GM21360 (cell line): ENCODE measurements around the gene ICAM2.
"Not testable (repeated sequence)": the region's sequence is repeated elsewhere in the genome, so short reads cannot be mapped to it uniquely, and the experiment has no call there.

Source experiments
- ATAC-seq: cut with Tn5 transposase; IDR thresholded peaks from one replicate; pipeline ENCODE4 v1.9.1; 2021; ENCODE audit warnings: mild to moderate bottlenecking, moderate library complexity; ENCODE audit not compliant: unreplicated experiment

The ICAM2 gene

GRCh38 chr17:64015447-64015846 lies 5.0 kb downstream of the ICAM2 start:
- ATAC-seq, result no peak

- ATAC-seq, result no peak
These were observed 10.6 kb downstream of the ICAM2 start for GRCh38 chr17:64009571-64010402.

- no peak for ATAC-seq
These were observed 11.6 kb downstream of the ICAM2 start for GRCh38 chr17:64008830-64009229.

- no peak for ATAC-seq
These were observed 12.1 kb downstream of the ICAM2 start for GRCh38 chr17:64008346-64008745.

GRCh38 chr17:64007838-64008282 lies 12.6 kb downstream of the ICAM2 start:
- no peak for ATAC-seq

GRCh38 chr17:64007089-64007837 lies 13.2 kb downstream of the ICAM2 start:
- ATAC-seq, result not testable (repeated sequence)

- no peak for ATAC-seq
These were observed 13.9 kb downstream of the ICAM2 start for GRCh38 chr17:64006361-64007088.

- ATAC-seq, result no peak
These were observed 14.7 kb downstream of the ICAM2 start for GRCh38 chr17:64005734-64006167.

GRCh38 chr17:64004903-64005733 lies 15.3 kb downstream of the ICAM2 start:
- no peak for ATAC-seq

- no peak for ATAC-seq
These were observed 16.1 kb downstream of the ICAM2 start for GRCh38 chr17:64004218-64004770.

- ATAC-seq, result no peak
These were observed 16.8 kb downstream of the ICAM2 start for GRCh38 chr17:64003526-64004121.

- no peak for ATAC-seq
These were observed 17.5 kb downstream of the ICAM2 start for GRCh38 chr17:64002658-64003525.

GRCh38 chr17:64001763-64002529 lies 18.5 kb downstream of the ICAM2 start:
- no peak for ATAC-seq

- ATAC-seq, result no peak
These were observed 19.3 kb downstream of the ICAM2 start for GRCh38 chr17:64001091-64001579.

GRCh38 chr17:63999680-64000531 lies 20.5 kb downstream of the ICAM2 start:
- no peak for ATAC-seq

GRCh38 chr17:63998721-63999679 lies 21.4 kb downstream of the ICAM2 start:
- no peak for ATAC-seq
